Measurements from ENCODE around the gene PCA3. TPM values are rescaled to one million over a fixed set of nuclear protein-coding genes. Genes with fewer than 3 reads are reported as not detected.

The PCA3 gene
- total RNA-seq, 2 donors from 2014 or later: not detected

GRCh38 chr9:76720245-76720644, 44.0 kb upstream of the PCA3 start:
- Histone ChIP-seq H3K4me1 (ENCODE audit: control insufficient read depth in 1 of 2, low read depth in 2 of 2) (peaks cover 11 to 33% of the 10 kb centered on the region in 2 donors), H3K36me3 (no peaks in the 10 kb centered on the region), H3K27me3 (replicated peaks; ENCODE audit: insufficient read depth) (no peaks in the 10 kb centered on the region), H3K27ac (no peak overlapping the region), H3K9me3 (no peaks in the 10 kb centered on the region), H3K4me3 (no peak overlapping the region)
- no peak for TF ChIP-seq CTCF (IDR thresholded peaks at IDR 0.05)
- DNase-seq (ENCODE audit: low spot score) (no peak), ATAC-seq (ENCODE audit: insufficient number of reproducible peaks, low FRiP score, low read depth) (no peak)

- Histone ChIP-seq H3K27ac (no peak overlapping the region), H3K36me3 (no peaks in the 10 kb centered on the region), H3K27me3 (replicated peaks; ENCODE audit: insufficient read depth) (no peaks in the 10 kb centered on the region), H3K4me1 (ENCODE audit: control insufficient read depth in 1 of 2, low read depth in 2 of 2) (peaks cover 0 to 8% of the 10 kb centered on the region in 2 donors), H3K9me3 (no peaks in the 10 kb centered on the region), H3K4me3 (no peak overlapping the region)
- ATAC-seq (ENCODE audit: insufficient number of reproducible peaks, low FRiP score, low read depth): no peak
- DNase-seq (ENCODE audit: low spot score): no peak
- TF ChIP-seq CTCF (IDR thresholded peaks at IDR 0.05): no peak
These were observed 39.2 kb upstream of the PCA3 start for GRCh38 chr9:76725011-76725546.

GRCh38 chr9:76725885-76726284, 38.4 kb upstream of the PCA3 start:
- ATAC-seq (ENCODE audit: insufficient number of reproducible peaks, low FRiP score, low read depth): no peak
- H3K27ac ChIP-seq: no peak overlapping the region

GRCh38 chr9:76729116-76729515, 35.1 kb upstream of the PCA3 start:
- DNase-seq (ENCODE audit: low spot score): no peak
- ATAC-seq (ENCODE audit: insufficient number of reproducible peaks, low FRiP score, low read depth): no peak
- Histone ChIP-seq H3K27ac (no peak overlapping the region), H3K36me3 (no peaks in the 10 kb centered on the region), H3K27me3 (replicated peaks; ENCODE audit: insufficient read depth) (no peaks in the 10 kb centered on the region), H3K4me1 (ENCODE audit: control insufficient read depth in 1 of 2, low read depth in 2 of 2) (peaks cover 0 to 8% of the 10 kb centered on the region in 2 donors), H3K4me3 (no peak overlapping the region), H3K9me3 (no peaks in the 10 kb centered on the region)
- TF ChIP-seq CTCF (IDR thresholded peaks at IDR 0.05): no peak

More at GRCh38 chr9:76725885-76726284, 38.4 kb upstream of the PCA3 start:
- no peaks in the 10 kb centered on the region for H3K9me3 ChIP-seq
- no peak for DNase-seq (ENCODE audit: low spot score)
- no peaks in the 10 kb centered on the region for H3K27me3 ChIP-seq (replicated peaks; ENCODE audit: insufficient read depth)
- H3K36me3 ChIP-seq: no peaks in the 10 kb centered on the region
- H3K4me3 ChIP-seq: no peak overlapping the region
- TF ChIP-seq CTCF (IDR thresholded peaks at IDR 0.05): no peak
- peaks cover 0 to 8% of the 10 kb centered on the region in 2 donors for H3K4me1 ChIP-seq (ENCODE audit: control insufficient read depth in 1 of 2, low read depth in 2 of 2)

- Histone ChIP-seq H3K36me3 (no peaks in the 10 kb centered on the region), H3K27me3 (replicated peaks; ENCODE audit: insufficient read depth) (no peaks in the 10 kb centered on the region), H3K9me3 (no peaks in the 10 kb centered on the region), H3K27ac (no peak overlapping the region), H3K4me3 (no peak overlapping the region), H3K4me1 (ENCODE audit: control insufficient read depth in 1 of 2, low read depth in 2 of 2) (peaks cover 0 to 8% of the 10 kb centered on the region in 2 donors)
- DNase-seq (ENCODE audit: low spot score): no peak
- no peak for TF ChIP-seq CTCF (IDR thresholded peaks at IDR 0.05)
- ATAC-seq (ENCODE audit: insufficient number of reproducible peaks, low FRiP score, low read depth): no peak
These were observed 34.1 kb upstream of the PCA3 start for GRCh38 chr9:76729980-76730737.
